Gastroesophageal sphincter (tissue), 3 donors: ENCODE results near the gene ROBO1.

Experiments used
- POLR2A ChIP-seq, 2 donors: fragments of 450-650 bp; IDR thresholded peaks; one replicate each; pipeline ENCODE4 v1.6.1; 2017; ENCODE audit warnings: antibody characterized with exemption in 2 of 2, mild to moderate bottlenecking in 2 of 2, moderate library complexity in 1 of 2
- POLR2AphosphoS5 ChIP-seq: sonication (generic); formaldehyde crosslinking; IDR thresholded peaks from one replicate; pipeline ENCODE4 v1.6.1; 2017; ENCODE audit warnings: antibody characterized with exemption
- TF ChIP-seq, protein P1 (sequence below), 4 experiments: fragments of 200-600 bp in 2 of 4; fragments of 450-650 bp in 2 of 4; sonication (generic) in 1 of 4; IDR thresholded peaks; one replicate each; pipeline ENCODE4 v1.5.1; 2017 to 2019; ENCODE audit warnings: antibody characterized with exemption in 4 of 4, mild to moderate bottlenecking in 2 of 4, moderate library complexity in 2 of 4

DNA sequence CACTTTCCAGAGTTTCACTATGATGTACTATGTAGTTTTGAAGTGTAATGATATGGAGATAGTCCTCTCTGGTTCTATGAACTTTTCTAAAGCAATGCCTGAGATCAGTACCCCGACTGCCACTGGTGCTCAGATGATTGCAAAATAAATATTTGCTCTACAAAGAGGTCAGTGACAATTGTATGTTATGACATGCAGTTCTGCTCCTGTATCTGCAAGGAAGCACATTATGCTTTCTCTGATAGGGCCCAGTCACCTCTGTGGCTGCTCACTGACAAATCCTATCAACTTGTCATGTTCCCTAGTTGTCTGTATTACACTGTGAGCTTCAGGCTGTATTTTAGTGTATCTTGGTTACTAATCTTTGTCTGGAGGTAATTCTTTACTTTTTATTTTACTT lies 362.6 kb downstream of the ROBO1 start:
- no peak for TF ChIP-seq POLR2AphosphoS5
- TF ChIP-seq, protein P1, sequence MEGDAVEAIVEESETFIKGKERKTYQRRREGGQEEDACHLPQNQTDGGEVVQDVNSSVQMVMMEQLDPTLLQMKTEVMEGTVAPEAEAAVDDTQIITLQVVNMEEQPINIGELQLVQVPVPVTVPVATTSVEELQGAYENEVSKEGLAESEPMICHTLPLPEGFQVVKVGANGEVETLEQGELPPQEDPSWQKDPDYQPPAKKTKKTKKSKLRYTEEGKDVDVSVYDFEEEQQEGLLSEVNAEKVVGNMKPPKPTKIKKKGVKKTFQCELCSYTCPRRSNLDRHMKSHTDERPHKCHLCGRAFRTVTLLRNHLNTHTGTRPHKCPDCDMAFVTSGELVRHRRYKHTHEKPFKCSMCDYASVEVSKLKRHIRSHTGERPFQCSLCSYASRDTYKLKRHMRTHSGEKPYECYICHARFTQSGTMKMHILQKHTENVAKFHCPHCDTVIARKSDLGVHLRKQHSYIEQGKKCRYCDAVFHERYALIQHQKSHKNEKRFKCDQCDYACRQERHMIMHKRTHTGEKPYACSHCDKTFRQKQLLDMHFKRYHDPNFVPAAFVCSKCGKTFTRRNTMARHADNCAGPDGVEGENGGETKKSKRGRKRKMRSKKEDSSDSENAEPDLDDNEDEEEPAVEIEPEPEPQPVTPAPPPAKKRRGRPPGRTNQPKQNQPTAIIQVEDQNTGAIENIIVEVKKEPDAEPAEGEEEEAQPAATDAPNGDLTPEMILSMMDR (IDR thresholded peaks at IDR 0.05): no peak
- TF ChIP-seq POLR2A (IDR thresholded peaks at IDR 0.05): no peak
